GM23338 (cell line): ENCODE measurements around the gene BEX5. TPM values are rescaled to one million over a fixed set of nuclear protein-coding genes. Genes with fewer than 3 reads are reported as not detected.
A peak's percentile ranks its signal among the peaks of the same experiment; 100 is the strongest.
"Not testable (repeated sequence)": the region's sequence is repeated elsewhere in the genome, so short reads cannot be mapped to it uniquely, and the experiment has no call there.

Source experiments
- ATAC-seq: fragments of 200-7000 bp; cut with Tn5 transposase; 3 replicates; pipeline ENCODE4 v1.9.1; 2020
- DNase-seq: peaks from one replicate; pipeline ENCODE4 v3.0.0-alpha.2; 2015; ENCODE audit warnings: low spot score
- H2AFZ ChIP-seq: fragments of 200-600 bp; sonication (generic); 2 replicates; pipeline ENCODE4 v1.8.0; 2016; ENCODE audit warnings: antibody characterized with exemption, mild to moderate bottlenecking, moderate library complexity
- H3F3A ChIP-seq: fragments of 200-600 bp; sonication (generic); replicated peaks from 2 replicates; pipeline ENCODE4 v1.8.0; 2017; ENCODE audit warnings: antibody characterized with exemption, mixed run types, low read depth
- H3K27ac ChIP-seq: fragments of 200-600 bp; sonication (generic); 2 replicates; pipeline ENCODE4 v1.6.1; 2016; ENCODE audit warnings: low read depth
- H3K27me3 ChIP-seq: fragments of 200-600 bp; sonication (generic); 2 replicates; pipeline ENCODE4 v1.8.0; 2016; ENCODE audit warnings: mild to moderate bottlenecking, mixed run types, moderate library complexity; ENCODE audit not compliant: insufficient read depth
- H3K36me3 ChIP-seq: fragments of 200-600 bp; sonication (generic); 2 replicates; pipeline ENCODE4 v1.8.0; 2016; ENCODE audit warnings: mild to moderate bottlenecking; ENCODE audit not compliant: insufficient read depth
- H3K4me1 ChIP-seq: fragments of 200-600 bp; sonication (generic); 2 replicates; pipeline ENCODE4 v1.8.0; 2016; ENCODE audit warnings: mild to moderate bottlenecking, moderate library complexity; ENCODE audit not compliant: insufficient read depth
- H3K4me2 ChIP-seq: fragments of 200-600 bp; sonication (generic); 2 replicates; pipeline ENCODE4 v1.7.1; 2017; ENCODE audit warnings: mixed run types
- H3K4me3 ChIP-seq: fragments of 200-600 bp; sonication (generic); 2 replicates; pipeline ENCODE4 v1.6.1; 2016; ENCODE audit warnings: mixed run types
- H3K79me2 ChIP-seq: fragments of 200-600 bp; sonication (generic); replicated peaks from 2 replicates; pipeline ENCODE4 v1.8.0; 2017; ENCODE audit warnings: mild to moderate bottlenecking; ENCODE audit not compliant: insufficient read depth
- H3K9me2 ChIP-seq: fragments of 200-600 bp; sonication (generic); 2 replicates; pipeline ENCODE4 v1.8.0; 2017; ENCODE audit not compliant: insufficient read depth
- H4K20me1 ChIP-seq: fragments of 200-600 bp; sonication (generic); replicated peaks from 2 replicates; pipeline ENCODE4 v1.8.0; 2017; ENCODE audit warnings: mild to moderate bottlenecking; ENCODE audit not compliant: insufficient read depth
- H3K27ac Mint-ChIP-seq: 2 replicates; pipeline ENCODE4 v1.8.0; 2020; ENCODE audit warnings: inconsistent platforms, mild to moderate bottlenecking, moderate library complexity, mixed read lengths
- H3K27me3 Mint-ChIP-seq: 3 replicates; pipeline ENCODE4 v1.8.0; 2022; ENCODE audit warnings: low read depth, mild to moderate bottlenecking, moderate library complexity, mixed read lengths, inconsistent platforms; ENCODE audit not compliant: insufficient read depth, poor library complexity
- H3K36me3 Mint-ChIP-seq: 3 replicates; pipeline ENCODE4 v1.8.0; 2021; ENCODE audit warnings: low read depth, mild to moderate bottlenecking, inconsistent platforms, moderate library complexity, mixed read lengths
- H3K4me1 Mint-ChIP-seq: 3 replicates; pipeline ENCODE4 v1.8.0; 2020; ENCODE audit warnings: mild to moderate bottlenecking, inconsistent platforms, mixed read lengths
- H3K4me3 Mint-ChIP-seq: 3 replicates; pipeline ENCODE4 v1.8.0; 2021; ENCODE audit warnings: moderate library complexity, mild to moderate bottlenecking, inconsistent platforms, mixed read lengths
- H3K9me3 Mint-ChIP-seq: 3 replicates; pipeline ENCODE4 v1.8.0; 2020; ENCODE audit warnings: moderate library complexity, mild to moderate bottlenecking, inconsistent platforms, mixed read lengths
- CREB1 ChIP-seq: fragments of 250-450 bp; sonication (Bioruptor Pico); IDR thresholded peaks from 2 replicates; pipeline ENCODE4 v1.5.0; 2020; ENCODE audit warnings: low read depth, mild to moderate bottlenecking, moderate library complexity
- POLR2AphosphoS5 ChIP-seq: IDR thresholded peaks from 2 replicates; pipeline ENCODE4 v1.6.1; 2016; ENCODE audit warnings: antibody characterized with exemption, low read depth
- ZNF114 ChIP-seq: fragments of 250-450 bp; sonication (Bioruptor Pico); IDR thresholded peaks from 2 replicates; pipeline ENCODE4 v1.5.0; 2020; ENCODE audit warnings: mild to moderate bottlenecking, moderate library complexity
- polyA plus RNA-seq: library from polyadenylated mRNA; unstranded; fragments of >200 nt; fragmentation: Nextera tagmentation; extraction: Ambion mirVana; gene quantifications from 2 replicates; pipeline ENCODE4 v1.2.1, GENCODE V29; 2016
- total RNA-seq: library from RNA; depleted of rRNA; stranded (reverse); fragments of >200 nt; shearing (Covaris generic); gene quantifications from 2 replicates; pipeline ENCODE4 v1.2.3, GENCODE V29; 2014
- TF ChIP-seq, protein P1 (sequence below): IDR thresholded peaks from one replicate; pipeline ENCODE4 v1.6.1; 2018; ENCODE audit warnings: antibody characterized with exemption; ENCODE audit not compliant: unreplicated experiment

BEX5 gene
- total and polyA plus RNA-seq, 2 experiments from 2014 or later = 12.0 to 34.7 TPM

- TF ChIP-seq CREB1 (no peak), POLR2AphosphoS5 (no peak), ZNF114 (CRISPR knock-in tag) (no peak)
- TF ChIP-seq, protein P1, sequence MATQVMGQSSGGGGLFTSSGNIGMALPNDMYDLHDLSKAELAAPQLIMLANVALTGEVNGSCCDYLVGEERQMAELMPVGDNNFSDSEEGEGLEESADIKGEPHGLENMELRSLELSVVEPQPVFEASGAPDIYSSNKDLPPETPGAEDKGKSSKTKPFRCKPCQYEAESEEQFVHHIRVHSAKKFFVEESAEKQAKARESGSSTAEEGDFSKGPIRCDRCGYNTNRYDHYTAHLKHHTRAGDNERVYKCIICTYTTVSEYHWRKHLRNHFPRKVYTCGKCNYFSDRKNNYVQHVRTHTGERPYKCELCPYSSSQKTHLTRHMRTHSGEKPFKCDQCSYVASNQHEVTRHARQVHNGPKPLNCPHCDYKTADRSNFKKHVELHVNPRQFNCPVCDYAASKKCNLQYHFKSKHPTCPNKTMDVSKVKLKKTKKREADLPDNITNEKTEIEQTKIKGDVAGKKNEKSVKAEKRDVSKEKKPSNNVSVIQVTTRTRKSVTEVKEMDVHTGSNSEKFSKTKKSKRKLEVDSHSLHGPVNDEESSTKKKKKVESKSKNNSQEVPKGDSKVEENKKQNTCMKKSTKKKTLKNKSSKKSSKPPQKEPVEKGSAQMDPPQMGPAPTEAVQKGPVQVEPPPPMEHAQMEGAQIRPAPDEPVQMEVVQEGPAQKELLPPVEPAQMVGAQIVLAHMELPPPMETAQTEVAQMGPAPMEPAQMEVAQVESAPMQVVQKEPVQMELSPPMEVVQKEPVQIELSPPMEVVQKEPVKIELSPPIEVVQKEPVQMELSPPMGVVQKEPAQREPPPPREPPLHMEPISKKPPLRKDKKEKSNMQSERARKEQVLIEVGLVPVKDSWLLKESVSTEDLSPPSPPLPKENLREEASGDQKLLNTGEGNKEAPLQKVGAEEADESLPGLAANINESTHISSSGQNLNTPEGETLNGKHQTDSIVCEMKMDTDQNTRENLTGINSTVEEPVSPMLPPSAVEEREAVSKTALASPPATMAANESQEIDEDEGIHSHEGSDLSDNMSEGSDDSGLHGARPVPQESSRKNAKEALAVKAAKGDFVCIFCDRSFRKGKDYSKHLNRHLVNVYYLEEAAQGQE = no peak
Observed at GRCh38 chrX:102126863-102127262, 28.9 kb downstream of the BEX5 start (continued).

- not testable (repeated sequence) for H3K36me3 ChIP-seq, H3F3A ChIP-seq, H3K27ac ChIP-seq, H3K27me3 Mint-ChIP-seq, H3K36me3 Mint-ChIP-seq, H4K20me1 ChIP-seq, H3K27ac Mint-ChIP-seq, H3K9me2 ChIP-seq, H3K9me3 Mint-ChIP-seq, H3K4me1 ChIP-seq, H3K79me2 ChIP-seq, H2AFZ ChIP-seq
- peak overlapping the region; percentile 84 for H3K4me3 Mint-ChIP-seq
- peaks cover 13% of the 10 kb centered on the region for H3K4me1 Mint-ChIP-seq
- Histone ChIP-seq H3K4me2 (peak overlapping the region; percentile 71), H3K27me3 (peaks cover 27% of the 10 kb centered on the region), H3K4me3 (peak overlapping the region; percentile 62)
- peak; percentile 68 for ATAC-seq
- DNase-seq = peak; percentile 8
Observed at GRCh38 chrX:102126080-102126818, 29.5 kb downstream of the BEX5 start.

- not testable (repeated sequence) for H4K20me1 ChIP-seq, H3K36me3 ChIP-seq, H3K4me1 ChIP-seq, H3K27ac ChIP-seq, H3F3A ChIP-seq, H3K9me3 Mint-ChIP-seq, H3K27ac Mint-ChIP-seq, H3K9me2 ChIP-seq, H3K27me3 Mint-ChIP-seq, H3K79me2 ChIP-seq, H3K36me3 Mint-ChIP-seq
- H3K4me3 ChIP-seq = peak within 1 kb of the TSS; percentile 62
- peak; percentile 84 for TF ChIP-seq CREB1
- DNase-seq (peak; percentile 59), ATAC-seq (peak; percentile 89)
- H3K4me3 Mint-ChIP-seq = peak within 1 kb of the TSS; percentile 84
- H3K4me2 ChIP-seq = peak within 1 kb of the TSS; percentile 75
- peaks cover 13% of the 10 kb centered on the region for H3K4me1 Mint-ChIP-seq
- 0 out of 2 replicates have a peak within 1 kb of the TSS, but pooled peaks have one; percentile 56 for H2AFZ ChIP-seq
- H3K27me3 ChIP-seq = peaks cover 27% of the 10 kb centered on the region
Observed at GRCh38 chrX:102125436-102125835, 30.3 kb downstream of the BEX5 start, which contains the start of gene TCEAL2. TSS of gene TCEAL2 (plus strand) at chrX:102125679. CDS start at chrX:102126831, 1,152 bp downstream.

DNA sequence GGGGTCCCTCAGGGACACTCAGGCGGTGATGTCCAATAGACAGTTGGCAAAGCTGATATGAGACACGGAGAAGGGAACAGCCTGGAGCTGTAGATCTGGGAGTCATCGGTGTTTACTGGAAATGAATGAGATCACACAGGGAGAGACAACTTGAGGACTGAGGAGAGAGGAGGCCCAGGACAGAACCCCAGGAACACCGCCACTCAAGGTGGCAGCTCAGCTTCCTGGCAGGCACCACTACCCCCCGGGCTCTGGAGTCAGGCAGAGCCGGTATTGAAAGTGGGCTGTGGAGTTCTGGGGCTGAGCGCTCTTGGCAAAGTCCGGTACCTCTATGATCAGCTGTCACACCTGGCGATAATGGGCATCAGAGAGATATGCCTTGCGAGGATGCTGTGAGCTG lies 30.8 kb downstream of the BEX5 start:
- Histone ChIP-seq H3K4me2 (peak overlapping the region; percentile 75), H3K4me3 (peak overlapping the region; percentile 62), H3K27me3 (peaks cover 27% of the 10 kb centered on the region), H2AFZ (0 out of 2 replicates have a peak overlapping the region, but pooled peaks have one; percentile 56)
- H3K36me3 ChIP-seq, H4K20me1 ChIP-seq, H3K79me2 ChIP-seq, H3K27ac ChIP-seq, H3K27me3 Mint-ChIP-seq, H3K9me2 ChIP-seq, ATAC-seq, H3F3A ChIP-seq, DNase-seq, H3K36me3 Mint-ChIP-seq, H3K27ac Mint-ChIP-seq, H3K9me3 Mint-ChIP-seq, H3K4me1 ChIP-seq: not testable (repeated sequence)
- Mint-ChIP-seq H3K4me1 (peaks cover 13% of the 10 kb centered on the region), H3K4me3 (peak overlapping the region; percentile 81)
